ENCODE measurements around the gene HSH2D.

HSH2D gene

GRCh38 chr19:16160943-16161560 is 17.6 kb downstream of the HSH2D start:
- Histone ChIP-seq H3K27me3 (ENCODE audit: insufficient read depth, poor library complexity, severe bottlenecking) (no peaks in the 10 kb centered on the region), H3K27ac (replicated peaks) (no peak overlapping the region), H3K4me3 (replicated peaks; ENCODE audit: insufficient read depth, low read length) (no peak overlapping the region)
- DNase-seq (ENCODE audit: low read depth in 1 of 2, low spot score in 1 of 2): no peak
- TF ChIP-seq REST (IDR thresholded peaks at IDR 0.05; ENCODE audit: insufficient replicate concordance, low read depth): no peak
- TF ChIP-seq CTCF (IDR thresholded peaks at IDR 0.05; ENCODE audit: insufficient read depth, low read length): no peak
- peak; percentile 44; the same call in 1 of the 2 replicates for TF ChIP-seq POLR2AphosphoS5 (IDR thresholded peaks at IDR 0.05; ENCODE audit: low read depth)

GRCh38 chr19:16161840-16162239 is 18.4 kb downstream of the HSH2D start:
- no peak overlapping the region for H3K4me3 ChIP-seq (replicated peaks; ENCODE audit: insufficient read depth, low read length)
- H3K27me3 ChIP-seq (ENCODE audit: insufficient read depth, poor library complexity, severe bottlenecking): no peaks in the 10 kb centered on the region
- DNase-seq (ENCODE audit: low read depth in 1 of 2, low spot score in 1 of 2): no peak
- no peak for TF ChIP-seq REST (IDR thresholded peaks at IDR 0.05; ENCODE audit: insufficient replicate concordance, low read depth)
- no peak for TF ChIP-seq SPI1 (IDR thresholded peaks at IDR 0.05; ENCODE audit: borderline replicate concordance, low read depth)
- no peak for TF ChIP-seq POLR2AphosphoS5 (IDR thresholded peaks at IDR 0.05; ENCODE audit: low read depth)
- TF ChIP-seq CTCF (IDR thresholded peaks at IDR 0.05; ENCODE audit: insufficient read depth, low read length): no peak
- TF ChIP-seq GABPA (IDR thresholded peaks at IDR 0.05; ENCODE audit: low read depth): no peak
- no peak overlapping the region for H3K27ac ChIP-seq (replicated peaks)

GRCh38 chr19:16164222-16164890 is 20.9 kb downstream of the HSH2D start:
- no peak for DNase-seq (ENCODE audit: low read depth in 1 of 2, low spot score in 1 of 2)
- TF ChIP-seq REST (IDR thresholded peaks at IDR 0.05; ENCODE audit: insufficient replicate concordance, low read depth): no peak
- no peak for TF ChIP-seq SPI1 (IDR thresholded peaks at IDR 0.05; ENCODE audit: borderline replicate concordance, low read depth)
- no peak for TF ChIP-seq CTCF (IDR thresholded peaks at IDR 0.05; ENCODE audit: insufficient read depth, low read length)
- H3K27ac ChIP-seq (replicated peaks): no peak overlapping the region

More at GRCh38 chr19:16164222-16164890, 20.9 kb downstream of the HSH2D start:
- no peak overlapping the region for H3K4me3 ChIP-seq (replicated peaks; ENCODE audit: insufficient read depth, low read length)
- no peaks in the 10 kb centered on the region for H3K27me3 ChIP-seq (ENCODE audit: insufficient read depth, poor library complexity, severe bottlenecking)
